AG09319 (cell line): ENCODE measurements around the gene CIAO3.

Source experiments
- DNase-seq: peaks from one replicate; pipeline ENCODE4 v3.0.0-alpha.2; 2010; ENCODE audit warnings: low read depth; ENCODE audit errors: extremely low read depth
- TF ChIP-seq, protein P1 (sequence below): IDR thresholded peaks from 2 replicates; pipeline ENCODE4 v1.5.1; 2011; ENCODE audit warnings: low read depth, mild to moderate bottlenecking, inconsistent platforms, low read length, moderate library complexity

CIAO3 gene

DNA sequence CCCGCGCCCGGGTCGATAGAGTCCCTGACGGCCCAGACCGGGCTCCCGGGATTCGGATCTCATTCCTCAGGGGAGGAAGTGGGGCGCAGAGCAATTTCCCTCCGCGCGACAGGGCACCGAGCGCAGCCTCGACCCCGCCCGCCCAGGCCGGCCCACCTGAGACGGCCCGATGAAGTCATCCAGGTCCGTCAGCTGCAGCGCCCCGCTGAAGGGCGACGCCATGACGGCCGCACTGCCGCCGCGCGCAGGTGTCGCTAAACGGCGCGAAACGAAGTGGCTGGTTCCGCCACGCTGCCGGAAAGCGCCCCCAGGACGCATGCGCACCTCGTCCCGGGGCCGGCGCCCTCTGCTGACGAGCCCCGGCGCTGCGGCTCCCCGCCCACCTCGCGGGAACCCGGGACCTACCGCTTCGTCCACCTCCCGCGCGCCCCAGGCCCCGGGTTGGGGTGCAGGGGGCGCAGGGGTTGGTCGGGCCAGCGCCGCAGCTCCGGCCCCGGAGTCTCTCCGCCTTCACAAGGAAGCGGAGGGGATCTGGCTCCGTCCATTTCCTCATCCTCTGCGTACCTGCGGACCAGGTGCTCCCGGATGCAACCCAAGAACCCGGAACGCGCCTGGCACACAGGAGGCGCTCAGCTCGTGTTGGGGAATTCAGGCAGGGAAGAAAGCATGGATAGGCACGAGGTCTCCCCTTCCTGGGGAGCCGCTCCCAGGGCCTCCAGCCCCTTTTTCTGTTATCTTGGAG lies at the start of gene CIAO3:
CIAO3 (minus strand) TSS at position 234 of the 742 bp plus-strand sequence; CDS start at position 222, 12 bp downstream.
- DNase-seq: peak; percentile 69
- TF ChIP-seq, protein P1, sequence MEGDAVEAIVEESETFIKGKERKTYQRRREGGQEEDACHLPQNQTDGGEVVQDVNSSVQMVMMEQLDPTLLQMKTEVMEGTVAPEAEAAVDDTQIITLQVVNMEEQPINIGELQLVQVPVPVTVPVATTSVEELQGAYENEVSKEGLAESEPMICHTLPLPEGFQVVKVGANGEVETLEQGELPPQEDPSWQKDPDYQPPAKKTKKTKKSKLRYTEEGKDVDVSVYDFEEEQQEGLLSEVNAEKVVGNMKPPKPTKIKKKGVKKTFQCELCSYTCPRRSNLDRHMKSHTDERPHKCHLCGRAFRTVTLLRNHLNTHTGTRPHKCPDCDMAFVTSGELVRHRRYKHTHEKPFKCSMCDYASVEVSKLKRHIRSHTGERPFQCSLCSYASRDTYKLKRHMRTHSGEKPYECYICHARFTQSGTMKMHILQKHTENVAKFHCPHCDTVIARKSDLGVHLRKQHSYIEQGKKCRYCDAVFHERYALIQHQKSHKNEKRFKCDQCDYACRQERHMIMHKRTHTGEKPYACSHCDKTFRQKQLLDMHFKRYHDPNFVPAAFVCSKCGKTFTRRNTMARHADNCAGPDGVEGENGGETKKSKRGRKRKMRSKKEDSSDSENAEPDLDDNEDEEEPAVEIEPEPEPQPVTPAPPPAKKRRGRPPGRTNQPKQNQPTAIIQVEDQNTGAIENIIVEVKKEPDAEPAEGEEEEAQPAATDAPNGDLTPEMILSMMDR: peak; percentile 60

DNA sequence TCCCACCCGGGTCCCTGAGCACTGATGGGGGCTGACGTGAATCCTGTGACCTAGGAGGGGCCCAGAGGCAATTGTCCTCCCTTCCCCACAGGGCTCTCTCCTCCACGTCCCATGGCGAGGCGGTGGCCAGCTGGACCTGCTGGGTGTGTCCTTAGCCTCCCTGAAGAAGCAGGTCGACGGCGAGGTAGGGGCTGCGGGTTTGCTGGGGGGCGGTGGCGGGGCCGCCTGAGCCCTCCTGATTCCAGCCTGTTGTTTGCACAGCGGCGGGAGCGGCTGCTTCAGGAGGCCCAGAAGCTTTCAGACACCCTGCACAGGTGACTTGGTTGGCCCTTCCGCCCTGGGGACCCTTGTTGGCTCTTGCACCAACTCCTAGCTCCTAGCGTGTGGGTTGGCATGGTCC lies 49.3 kb upstream of the CIAO3 start:
- no peak for DNase-seq
- TF ChIP-seq, protein P1: no peak

DNA sequence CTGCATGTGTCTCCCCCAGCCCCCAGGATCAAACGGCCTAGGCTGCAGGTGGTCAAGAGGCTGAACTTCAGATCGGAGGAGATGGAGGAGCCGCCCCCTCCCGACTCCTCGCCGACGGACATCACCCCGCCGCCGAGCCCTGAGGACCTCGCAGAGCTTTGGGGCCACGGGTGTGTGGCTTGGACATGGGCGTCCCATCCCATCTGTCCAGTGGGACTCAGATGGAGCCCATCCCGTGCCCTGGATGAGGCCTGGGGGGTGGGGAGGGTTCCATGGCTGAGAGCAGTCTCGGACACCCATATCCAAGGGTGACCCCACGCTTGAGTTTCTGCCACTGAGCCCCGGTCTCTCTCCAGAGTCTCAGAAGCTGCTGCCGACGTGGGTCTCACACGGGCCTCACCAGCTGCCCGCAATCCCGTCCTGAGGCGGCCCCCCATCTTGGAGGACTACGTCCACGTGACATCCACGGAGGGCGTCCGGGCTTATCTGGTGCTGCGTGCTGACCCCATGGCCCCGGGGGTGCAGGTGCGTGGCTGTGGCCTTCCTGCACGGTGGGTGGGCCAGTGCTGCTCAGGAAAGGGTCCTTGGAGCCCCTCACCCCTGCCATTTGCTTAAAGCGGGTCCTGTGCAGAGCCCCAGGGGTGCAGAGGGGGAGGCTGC lies 48.5 kb upstream of the CIAO3 start:
- no peak for DNase-seq
- TF ChIP-seq, protein P1: no peak

DNA sequence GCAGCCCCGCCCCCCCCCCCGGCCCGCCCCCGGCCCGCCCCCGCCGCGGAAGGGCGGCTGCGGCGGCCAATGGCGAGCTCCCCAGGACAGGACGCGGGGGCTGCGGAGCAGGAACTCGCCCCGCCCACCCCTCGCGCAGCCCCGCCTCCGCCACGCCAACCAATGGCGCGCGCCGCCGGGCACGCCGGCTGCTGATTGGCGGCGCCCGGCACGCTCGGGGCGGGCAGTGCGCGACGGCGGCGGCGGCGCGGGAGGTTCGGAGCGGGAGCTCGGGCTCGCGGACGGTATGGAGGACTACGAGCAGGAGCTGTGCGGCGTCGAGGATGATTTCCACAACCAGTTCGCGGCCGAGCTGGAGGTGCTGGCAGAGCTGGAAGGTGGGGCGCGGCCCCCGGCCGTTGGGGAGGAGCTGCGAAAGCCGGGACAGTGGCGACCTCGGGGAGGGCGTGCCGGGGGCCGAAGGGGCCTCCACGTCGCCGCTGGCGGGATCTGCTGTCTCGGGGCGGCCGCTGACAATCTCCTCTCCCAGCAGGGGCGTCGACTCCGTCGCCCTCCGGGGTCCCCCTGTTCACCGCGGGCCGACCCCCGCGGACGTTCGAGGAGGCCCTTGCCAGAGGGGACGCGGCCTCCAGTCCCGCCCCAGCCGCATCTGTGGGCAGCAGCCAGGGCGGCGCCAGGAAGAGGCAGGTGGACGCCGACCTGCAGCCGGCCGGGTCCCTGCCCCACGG lies 47.8 kb upstream of the CIAO3 start, which contains the start of gene CHTF18:
CHTF18 (plus strand) TSS at position 222 of the 728 bp plus-strand sequence; CDS start at position 287, 65 bp downstream.
- TF ChIP-seq, protein P1: no peak
- peak; percentile 77 for DNase-seq

DNA sequence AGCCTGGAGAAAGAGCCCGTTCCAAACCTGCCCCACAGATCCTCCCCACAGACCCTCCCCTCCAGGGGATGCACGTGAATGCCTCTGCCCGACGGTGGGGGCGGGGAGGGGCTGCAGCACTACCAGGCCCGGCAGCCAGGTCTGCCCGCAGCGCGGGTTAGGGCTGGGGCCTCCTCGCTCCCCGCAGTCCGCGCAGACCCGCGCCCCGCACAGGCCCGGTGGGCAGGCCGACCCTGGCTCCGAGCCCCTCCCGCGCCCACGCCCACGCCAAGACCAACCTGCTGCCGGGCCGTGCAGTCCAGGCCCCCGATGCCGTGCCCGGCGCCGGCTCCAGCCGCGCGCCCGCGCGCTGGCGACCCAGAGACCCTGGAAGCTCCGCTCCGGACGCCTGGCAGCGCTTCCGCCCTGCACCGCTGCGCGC lies 47.2 kb upstream of the CIAO3 start, which contains the start of gene RPUSD1:
RPUSD1 (minus strand) TSS at position 404 of the 421 bp plus-strand sequence. CDS start 644 bp downstream, outside the sequence.
- TF ChIP-seq, protein P1: no peak
- no peak for DNase-seq

DNA sequence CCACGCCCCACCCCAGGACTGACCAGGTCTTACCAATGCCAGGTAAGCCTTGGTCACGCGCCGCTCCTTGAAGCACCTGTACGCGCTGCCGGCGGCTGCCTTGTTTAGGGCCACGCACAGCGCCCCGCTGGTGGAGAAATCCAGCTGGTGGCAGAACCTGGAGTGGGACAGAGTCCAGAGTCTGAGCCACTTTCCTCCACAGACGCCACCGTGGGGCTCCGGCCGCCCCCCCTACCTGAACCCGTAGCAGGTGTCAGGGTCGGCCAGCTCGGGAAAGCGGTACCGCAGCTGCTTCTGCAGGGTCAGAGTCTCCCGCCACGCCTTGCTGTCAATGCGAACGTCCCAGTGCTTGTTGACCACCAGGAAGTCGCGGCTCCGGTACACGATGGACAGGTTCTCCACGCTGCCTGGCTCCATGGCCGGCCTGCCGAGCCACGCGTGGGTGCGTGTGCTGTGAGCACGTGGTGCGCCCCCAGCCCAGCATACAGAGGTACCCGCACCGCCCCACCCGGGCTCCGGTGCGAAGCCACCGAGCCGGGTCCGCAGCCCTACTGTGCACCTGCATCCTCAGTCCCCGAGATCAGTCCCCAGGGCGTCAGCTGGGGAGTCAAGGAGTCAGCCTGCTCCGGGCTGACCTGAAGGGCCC lies 46.6 kb upstream of the CIAO3 start:
- TF ChIP-seq, protein P1: no peak
- DNase-seq: no peak
